GM12892 (cell line): ENCODE data around the gene AHRR.

Experiments used
- DNase-seq: peaks from one replicate; pipeline ENCODE4 v3.0.0; 2011; ENCODE audit not compliant: insufficient read length
- FAIRE-seq: peaks from 2 replicates; lab custom pipeline; 2011; peaks lifted over from hg19 to GRCh38; lab: Jason Lieb, UNC
- POLR2A ChIP-seq: IDR thresholded peaks from 2 replicates; pipeline ENCODE4 v1.6.1; 2011; ENCODE audit warnings: low read depth, low read length, control low read depth
- POLR2AphosphoS5 ChIP-seq: IDR thresholded peaks from 2 replicates; pipeline ENCODE4 v1.6.1; 2011; ENCODE audit warnings: low read depth, low read length, control low read depth
- TAF1 ChIP-seq: IDR thresholded peaks from 2 replicates; pipeline ENCODE4 v1.6.1; 2011; ENCODE audit warnings: low read depth, mild to moderate bottlenecking, control low read depth, low read length, borderline replicate concordance

AHRR gene

DNA sequence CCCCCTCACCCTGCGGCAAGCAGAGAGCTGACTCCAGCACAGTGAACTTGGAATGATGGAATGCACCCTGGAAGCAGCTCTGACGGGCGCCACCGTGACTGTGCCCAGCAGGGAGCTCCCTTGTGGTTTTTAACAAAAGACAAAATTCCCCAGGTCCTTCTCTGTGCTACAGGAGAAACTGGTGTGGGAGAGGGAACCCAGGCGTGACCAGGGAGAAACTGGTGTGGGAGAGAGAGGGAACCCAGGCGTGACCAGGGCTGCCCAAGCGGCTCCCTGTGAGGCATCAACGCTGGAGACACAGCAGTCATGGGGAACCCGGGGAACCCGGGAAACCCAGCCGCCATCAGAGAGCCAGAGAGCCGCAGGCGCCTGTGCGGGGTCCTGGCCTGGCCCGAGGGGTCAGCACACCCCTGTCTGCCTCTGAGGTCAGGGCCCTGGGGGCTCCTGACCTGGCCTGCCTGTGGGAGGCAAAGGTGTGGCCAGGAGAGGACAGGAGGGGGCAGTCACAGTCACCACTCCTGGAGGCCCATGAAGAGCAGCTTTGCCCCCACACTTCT lies 3.1 kb upstream of the AHRR start:
- no peak for DNase-seq
- FAIRE-seq, result peak; percentile 30
- TF ChIP-seq POLR2AphosphoS5 (no peak), TAF1 (no peak), POLR2A (no peak)

DNA sequence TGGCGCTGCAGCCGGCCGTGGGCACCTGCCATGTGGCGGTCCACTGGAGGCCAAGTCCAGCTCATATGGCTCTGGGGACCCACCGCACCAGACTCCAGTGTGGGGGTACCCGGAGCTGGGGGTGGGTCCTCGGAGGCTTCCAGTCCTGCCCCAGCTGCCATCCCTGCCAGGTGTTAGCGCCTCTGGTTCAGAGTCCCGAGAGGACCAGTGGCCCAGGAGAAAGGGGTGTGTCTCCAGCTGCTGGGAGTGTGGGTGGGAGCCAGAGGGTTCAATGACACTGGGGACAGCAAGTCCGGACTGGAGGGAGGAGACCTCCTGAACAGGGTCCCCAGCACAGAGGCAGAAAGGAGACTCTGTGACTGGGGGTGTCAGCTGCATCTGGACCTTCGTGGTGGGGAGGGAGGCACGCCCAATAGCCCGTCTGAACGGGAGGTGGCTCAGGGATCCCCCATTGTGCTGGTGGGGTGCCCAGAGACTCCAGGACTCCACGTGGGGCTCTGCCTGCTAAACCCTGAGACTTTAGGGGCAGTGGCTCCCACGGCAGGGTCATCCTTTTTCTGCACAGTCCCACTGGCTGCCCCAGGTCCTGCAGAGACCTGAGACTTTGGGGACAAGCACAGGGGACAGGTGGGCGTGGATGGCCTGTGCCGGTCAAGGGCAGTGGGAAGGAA lies 2.4 kb upstream of the AHRR start:
- FAIRE-seq (peak; percentile 53), DNase-seq (no peak)
- TF ChIP-seq POLR2A (no peak), POLR2AphosphoS5 (no peak), TAF1 (no peak)

DNA sequence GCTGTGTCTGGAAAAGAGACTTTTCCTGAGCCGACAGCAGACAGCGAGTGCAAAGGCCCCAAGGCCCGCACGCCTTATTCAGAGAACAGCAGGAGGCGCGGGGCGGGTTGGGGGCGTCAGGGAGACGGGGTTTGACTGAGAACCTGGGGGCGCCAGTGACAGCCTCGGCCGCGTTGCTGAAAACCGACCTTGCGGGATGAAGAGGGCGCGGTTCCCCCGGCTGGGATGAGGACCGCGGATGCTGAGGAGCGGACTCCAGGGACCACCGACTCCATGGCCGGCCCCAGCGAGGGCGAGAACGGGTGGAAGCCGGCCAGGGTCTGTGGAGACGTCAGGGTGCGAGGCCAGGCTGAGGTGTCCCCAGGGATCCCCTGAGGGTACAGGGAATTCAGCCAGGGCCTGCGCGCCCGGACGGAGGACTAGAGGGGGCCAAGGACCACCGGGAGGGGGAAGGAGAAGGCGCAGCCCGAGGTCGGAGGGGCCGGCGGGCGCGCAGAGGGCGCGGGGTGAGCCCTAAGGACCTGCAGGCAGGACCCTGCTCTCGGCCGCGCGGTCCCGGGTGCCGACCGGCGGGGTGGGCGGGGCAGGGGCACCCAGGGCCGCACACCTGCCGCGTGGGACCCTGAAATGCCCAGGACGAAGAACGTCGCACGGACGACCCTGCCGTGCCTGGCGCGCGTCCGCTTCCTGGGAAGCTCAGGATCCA lies 837 bp upstream of the AHRR start:
- TF ChIP-seq POLR2AphosphoS5, result no peak
- no peak for TF ChIP-seq TAF1
- no peak for TF ChIP-seq POLR2A
- DNase-seq (no peak), FAIRE-seq (no peak)

DNA sequence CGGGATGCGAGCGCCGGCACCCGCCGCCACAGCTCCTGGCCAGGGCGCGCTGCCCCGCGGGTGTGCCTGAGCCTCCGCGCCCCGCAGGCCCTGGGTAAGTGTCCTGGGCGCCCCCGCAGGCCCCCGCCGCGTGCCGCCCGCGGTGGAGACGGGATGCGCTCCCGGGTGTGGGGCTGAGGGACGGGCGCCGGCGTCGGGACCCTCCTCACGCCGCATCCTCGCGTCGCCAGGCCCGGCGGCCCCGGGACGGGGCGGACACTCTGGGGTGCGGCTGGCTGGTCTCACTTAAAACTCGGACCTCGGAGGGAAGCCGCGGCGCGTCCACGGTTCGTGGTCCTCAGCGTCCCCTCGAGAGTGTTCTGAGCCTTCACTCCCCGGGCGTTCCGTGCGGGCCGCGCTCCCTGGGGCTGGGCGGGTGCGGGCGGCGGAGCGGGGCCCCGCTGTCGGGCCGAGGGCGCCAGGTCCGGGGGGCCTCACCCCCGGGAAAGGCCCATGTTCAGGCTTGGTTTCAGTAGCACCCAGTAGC lies 275 bp downstream of the AHRR start:
- FAIRE-seq (no peak), DNase-seq (no peak)
- TF ChIP-seq TAF1, result no peak

DNA sequence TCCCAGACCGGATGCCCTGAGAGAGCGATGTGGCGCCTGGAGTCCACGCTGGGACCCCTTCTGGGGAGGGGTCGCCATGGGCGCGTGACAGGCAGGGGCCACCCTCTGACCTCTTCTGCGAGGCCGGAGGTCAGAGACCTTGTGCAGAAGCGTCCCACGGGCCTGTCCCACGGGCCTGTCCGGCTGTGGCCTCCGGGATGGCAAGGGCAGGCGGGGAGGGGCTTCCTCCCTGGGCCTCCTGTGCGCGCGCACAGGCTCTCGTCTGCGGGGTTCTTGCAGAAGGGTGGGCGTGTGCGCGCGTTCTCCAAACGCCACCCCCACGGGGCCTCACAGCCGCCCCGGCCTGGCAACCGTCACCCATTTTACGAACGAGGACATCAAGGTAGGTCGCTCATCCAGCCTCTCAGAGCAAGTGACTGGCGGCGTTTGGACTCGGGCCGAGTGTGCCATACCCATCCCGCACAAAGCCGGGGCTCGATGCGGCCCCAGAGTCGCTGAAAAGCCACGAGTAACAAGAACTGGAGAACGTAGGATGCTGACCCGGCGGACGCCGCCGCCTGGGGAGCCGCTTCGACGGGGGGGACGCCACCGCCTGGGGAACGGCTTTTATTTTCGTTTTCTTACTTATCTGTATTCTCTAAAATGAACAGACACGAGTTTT lies 897 bp downstream of the AHRR start:
- DNase-seq (peak; percentile 74), FAIRE-seq (peak; percentile 91)
- TF ChIP-seq TAF1 (no peak), POLR2A (peak; percentile 65; the same call in 1 of the 2 replicates)

DNA sequence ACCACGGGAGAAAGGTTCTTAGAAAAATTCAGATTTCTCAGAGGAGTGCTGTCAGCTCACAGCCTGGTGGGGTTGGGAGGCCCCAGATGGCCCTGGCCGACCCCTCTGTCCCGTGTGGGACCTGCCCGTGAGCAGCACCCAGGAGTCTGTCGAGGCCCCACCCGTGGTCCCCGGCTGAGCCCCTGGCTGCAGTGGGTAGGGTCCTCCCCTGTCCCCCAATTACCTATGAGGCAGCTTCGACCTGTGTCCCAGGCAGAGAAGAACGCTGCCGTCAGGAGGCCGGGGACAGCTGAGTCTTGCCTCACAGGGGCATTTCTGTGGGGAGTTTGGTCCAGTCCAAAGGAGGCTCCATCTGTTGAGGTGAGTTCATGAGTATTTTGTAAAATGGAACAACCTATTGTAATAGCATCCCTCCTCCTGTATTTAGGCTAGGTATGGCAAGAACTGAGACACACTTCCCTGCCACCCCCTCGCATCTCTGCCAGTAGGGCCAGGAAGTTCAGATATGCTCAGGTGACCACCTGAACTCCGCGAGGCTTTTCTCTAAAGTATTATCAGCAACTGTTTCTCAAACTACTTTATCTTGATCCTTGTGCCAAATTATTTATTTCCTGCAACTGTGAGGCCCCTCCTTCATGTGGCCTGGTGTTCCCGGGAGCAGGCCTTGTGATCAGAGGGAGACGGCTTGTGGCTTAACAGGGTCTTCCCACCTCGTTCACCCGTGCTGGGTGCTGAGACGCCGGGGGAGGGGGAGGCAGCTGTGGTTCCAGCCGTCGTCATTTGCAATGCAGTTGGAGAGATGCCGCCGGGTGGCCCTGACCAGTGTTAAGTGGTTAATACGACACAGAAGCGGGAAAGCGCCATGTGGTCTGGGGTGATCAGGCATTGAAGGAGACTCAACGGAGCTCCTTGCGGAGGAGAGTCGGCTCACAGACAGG lies 1.7 kb downstream of the AHRR start:
- FAIRE-seq, result peak; percentile 44
- TF ChIP-seq POLR2A, result no peak; the same call in 1 of the 2 replicates
- no peak for DNase-seq

DNA sequence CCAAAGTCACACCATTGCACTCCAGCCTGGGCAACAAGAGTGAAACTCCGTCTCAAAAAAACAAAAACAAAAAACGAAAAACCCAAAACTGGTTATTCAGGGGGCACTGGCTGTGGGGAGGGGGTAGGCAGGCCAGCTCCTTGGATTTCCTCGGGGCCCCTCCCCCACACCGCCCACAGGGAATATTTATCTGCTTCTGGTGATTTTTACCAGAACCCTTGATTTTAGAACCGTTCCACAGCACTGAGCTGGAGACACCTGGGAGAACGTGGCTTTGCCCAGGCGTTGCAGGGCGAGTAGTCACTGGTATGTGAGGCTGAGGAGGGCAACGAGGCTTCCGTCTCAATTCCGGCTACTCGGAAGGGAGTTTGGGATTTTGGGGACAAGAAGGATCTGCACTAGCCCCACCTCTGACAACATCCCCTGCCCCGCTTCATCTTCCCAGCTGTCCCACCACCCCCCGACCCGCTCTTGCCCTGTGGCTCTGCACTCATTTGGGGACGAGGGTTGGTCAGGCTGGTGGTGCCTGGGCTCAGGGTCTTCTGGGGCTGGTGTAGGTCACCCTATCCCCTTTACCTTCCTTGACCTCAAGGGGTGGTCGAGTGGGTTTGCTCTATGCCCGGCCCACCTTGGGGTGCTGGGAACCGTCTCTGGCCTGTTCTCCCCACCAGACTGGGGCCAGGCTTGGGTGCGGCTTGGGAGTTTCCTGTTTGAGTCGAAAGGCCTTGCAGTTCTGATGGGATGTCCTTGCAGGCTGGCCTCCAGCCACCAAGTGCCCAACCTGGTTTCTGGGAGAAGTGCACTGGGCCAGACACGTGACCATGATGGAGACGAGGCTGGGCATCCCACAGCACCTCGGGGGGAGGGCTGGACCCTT lies 3.5 kb downstream of the AHRR start:
- no peak for TF ChIP-seq TAF1
- TF ChIP-seq POLR2AphosphoS5, result no peak
- no peak for TF ChIP-seq POLR2A
- no peak for FAIRE-seq
- no peak for DNase-seq

DNA sequence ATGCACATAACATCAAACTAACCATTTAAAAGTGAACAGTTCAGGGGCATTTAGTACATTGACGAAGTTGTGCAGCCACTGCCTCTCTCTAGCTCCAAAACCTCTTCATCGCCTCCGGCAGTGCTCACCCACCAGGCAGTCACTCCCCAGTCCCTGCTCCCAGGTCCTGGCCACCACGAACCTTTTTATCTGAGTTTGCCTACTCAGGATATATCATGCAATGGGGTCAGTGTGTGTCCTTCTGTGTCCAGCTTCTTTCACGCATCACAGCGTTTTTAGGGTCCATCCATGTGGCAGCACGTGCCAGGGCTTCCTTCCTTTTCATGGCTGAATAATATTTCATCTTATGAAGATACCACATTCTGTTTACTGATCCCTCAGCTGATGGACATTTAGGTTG lies 4.6 kb downstream of the AHRR start:
- FAIRE-seq, result no peak

DNA sequence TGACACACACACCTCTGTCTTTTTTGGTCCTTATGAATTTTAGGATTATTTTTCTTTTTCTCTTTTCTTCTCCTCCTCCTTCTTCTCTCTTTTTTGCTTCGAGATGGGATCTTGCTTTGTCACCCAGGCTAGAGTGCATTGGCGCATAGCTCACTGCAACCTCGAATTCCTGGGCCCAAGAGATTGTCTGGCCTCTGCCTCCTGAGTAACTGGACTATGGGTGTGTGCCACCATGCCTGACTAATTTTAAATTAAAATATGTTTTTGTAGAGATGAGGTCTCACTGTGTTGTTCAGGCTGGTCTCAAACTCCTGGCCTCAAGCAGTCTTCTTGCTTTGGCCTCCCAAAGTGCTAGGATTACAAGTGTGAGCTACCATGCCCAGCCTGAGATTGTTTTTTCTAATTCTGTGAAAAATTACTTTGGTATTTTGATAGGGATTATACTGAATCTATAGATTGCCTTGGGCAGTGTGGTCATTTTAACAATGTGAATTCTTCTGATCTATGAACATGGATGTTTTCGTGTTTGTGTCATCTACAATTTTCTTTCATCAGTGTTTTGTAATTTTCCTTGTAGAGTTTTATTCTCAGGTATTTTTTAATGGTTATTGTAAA lies 7.7 kb downstream of the AHRR start:
- DNase-seq, result no peak
- TF ChIP-seq POLR2AphosphoS5 (no peak), TAF1 (no peak), POLR2A (no peak)
- FAIRE-seq, result no peak

More for the DNA sequence above, 4.6 kb downstream of the AHRR start:
- no peak for DNase-seq
- TF ChIP-seq POLR2A, result 0 out of 2 replicates have a peak, but pooled peaks have one; percentile 27
- TF ChIP-seq POLR2AphosphoS5, result no peak

DNA sequence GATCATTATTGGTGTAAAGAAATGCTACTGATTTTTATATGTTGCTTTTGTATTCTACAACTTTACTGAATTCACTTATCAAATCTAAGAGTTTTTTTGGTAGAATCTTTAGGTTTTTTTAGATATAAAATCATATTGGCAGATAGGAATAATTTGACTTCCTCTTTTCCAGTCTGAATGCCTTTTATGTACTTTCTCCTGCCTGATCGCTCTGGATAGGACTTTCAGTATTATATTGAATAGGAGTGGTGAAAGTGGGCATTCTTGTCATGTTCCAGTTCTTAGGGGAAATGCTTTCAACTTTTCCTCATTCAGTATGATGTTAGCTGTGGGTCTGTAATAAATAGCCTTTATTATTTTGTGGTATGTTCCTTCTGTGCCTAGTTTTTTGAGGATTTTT lies 8.3 kb downstream of the AHRR start:
- DNase-seq, result no peak
- no peak for FAIRE-seq
- no peak for TF ChIP-seq POLR2AphosphoS5
- TF ChIP-seq TAF1, result no peak
- no peak for TF ChIP-seq POLR2A
